ENCODE results near the gene RSRC1. TPM values are rescaled to one million over a fixed set of nuclear protein-coding genes. Genes with fewer than 3 reads are reported as not detected.

Gene RSRC1
- total and polyA plus RNA-seq, 2 donors (not counting 1 experiment from before 2014, with no cell fraction given), result 12.6 to 43.1 TPM

DNA sequence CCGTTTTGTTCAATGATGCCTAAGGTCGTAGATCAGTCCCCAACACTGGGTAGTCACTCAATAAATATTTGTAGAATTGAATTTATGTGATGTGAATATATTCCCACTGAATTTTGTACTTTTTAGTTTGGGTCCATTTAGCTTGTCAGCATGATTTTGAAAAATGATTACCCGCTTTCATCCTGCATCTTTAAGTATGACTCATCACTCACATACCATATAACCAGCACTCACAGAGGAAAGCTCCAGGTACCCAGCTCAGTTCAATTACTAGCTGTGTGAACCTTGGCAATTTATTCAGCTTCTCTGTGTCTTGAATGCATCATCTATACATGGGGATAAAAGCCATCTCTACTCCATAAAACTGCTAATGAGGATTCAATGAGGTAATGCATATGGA is 458.9 kb downstream of the RSRC1 start:
- Histone ChIP-seq H3K27ac (ENCODE audit: insufficient read depth, low read length) (no peak overlapping the region), H2AFZ (ENCODE audit: low read length) (no peak overlapping the region), H3K79me2 (ENCODE audit: control insufficient read depth, insufficient read depth, low read length) (no peaks in the 10 kb centered on the region), H3K9me3 (ENCODE audit: control insufficient read depth, insufficient read depth, low read depth, low read length) (no peaks in the 10 kb centered on the region), H3K4me1 (ENCODE audit: control insufficient read depth, extremely low read depth, insufficient read depth, low read length) (no peaks in the 10 kb centered on the region), H3K36me3 (ENCODE audit: control insufficient read depth, insufficient read depth, low read length) (no peaks in the 10 kb centered on the region), H3K27me3 (ENCODE audit: control insufficient read depth, insufficient read depth, low read length) (no peaks in the 10 kb centered on the region), H4K20me1 (ENCODE audit: control insufficient read depth, extremely low read depth, insufficient read depth, low read length) (no peaks in the 10 kb centered on the region), H3K4me3 (replicated peaks in 1 of 4; ENCODE audit: control extremely low read depth in 1 of 4, insufficient read depth in 1 of 4, low read depth in 3 of 4, low read length in 4 of 4) (no peak overlapping the region), H3K4me2 (ENCODE audit: extremely low read depth, insufficient read depth, low read length) (no peak overlapping the region), H3K9ac (ENCODE audit: insufficient read depth, low read length) (no peak overlapping the region)
- TF ChIP-seq EZH2 (IDR thresholded peaks at IDR 0.05; ENCODE audit: low read length, missing control alignments), result no peak
- TF ChIP-seq, protein P1, sequence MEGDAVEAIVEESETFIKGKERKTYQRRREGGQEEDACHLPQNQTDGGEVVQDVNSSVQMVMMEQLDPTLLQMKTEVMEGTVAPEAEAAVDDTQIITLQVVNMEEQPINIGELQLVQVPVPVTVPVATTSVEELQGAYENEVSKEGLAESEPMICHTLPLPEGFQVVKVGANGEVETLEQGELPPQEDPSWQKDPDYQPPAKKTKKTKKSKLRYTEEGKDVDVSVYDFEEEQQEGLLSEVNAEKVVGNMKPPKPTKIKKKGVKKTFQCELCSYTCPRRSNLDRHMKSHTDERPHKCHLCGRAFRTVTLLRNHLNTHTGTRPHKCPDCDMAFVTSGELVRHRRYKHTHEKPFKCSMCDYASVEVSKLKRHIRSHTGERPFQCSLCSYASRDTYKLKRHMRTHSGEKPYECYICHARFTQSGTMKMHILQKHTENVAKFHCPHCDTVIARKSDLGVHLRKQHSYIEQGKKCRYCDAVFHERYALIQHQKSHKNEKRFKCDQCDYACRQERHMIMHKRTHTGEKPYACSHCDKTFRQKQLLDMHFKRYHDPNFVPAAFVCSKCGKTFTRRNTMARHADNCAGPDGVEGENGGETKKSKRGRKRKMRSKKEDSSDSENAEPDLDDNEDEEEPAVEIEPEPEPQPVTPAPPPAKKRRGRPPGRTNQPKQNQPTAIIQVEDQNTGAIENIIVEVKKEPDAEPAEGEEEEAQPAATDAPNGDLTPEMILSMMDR (conservative IDR thresholded peaks at IDR 0.05 in 1 of 2, IDR thresholded peaks at IDR 0.05 in 1 of 2; ENCODE audit: low read depth in 1 of 2, low read length in 2 of 2), result no peak
- peak in 1 of 2 donors; percentile 38 for DNase-seq (ENCODE audit: low read depth in 2 of 2)

DNA sequence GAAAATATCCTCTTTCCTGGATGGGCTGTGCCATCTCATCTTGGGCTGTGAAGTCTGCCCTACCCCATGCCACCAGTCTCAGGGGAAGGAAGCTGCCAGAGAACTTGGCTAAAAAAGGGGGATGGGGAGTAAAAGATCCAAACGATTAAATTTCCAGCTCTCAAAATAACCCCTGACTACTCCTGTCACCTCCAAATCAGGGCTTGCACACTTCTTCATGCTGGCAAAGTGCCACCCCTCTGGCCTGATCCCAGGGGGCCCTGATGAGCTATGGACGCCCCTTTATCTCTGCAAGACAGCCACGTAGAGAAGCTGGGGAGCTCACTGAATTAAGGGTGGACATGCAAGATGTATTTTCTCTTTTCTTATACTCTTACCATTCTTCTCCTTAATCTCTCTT is 459.9 kb downstream of the RSRC1 start:
- no peak overlapping the region for H3K4me2 ChIP-seq (ENCODE audit: extremely low read depth, insufficient read depth, low read length)
- H2AFZ ChIP-seq (ENCODE audit: low read length), result no peak overlapping the region
- no peaks in the 10 kb centered on the region for H3K36me3 ChIP-seq (ENCODE audit: control insufficient read depth, insufficient read depth, low read length)
- H3K4me1 ChIP-seq (ENCODE audit: control insufficient read depth, extremely low read depth, insufficient read depth, low read length), result no peaks in the 10 kb centered on the region
- no peaks in the 10 kb centered on the region for H3K79me2 ChIP-seq (ENCODE audit: control insufficient read depth, insufficient read depth, low read length)
- no peaks in the 10 kb centered on the region for H3K27me3 ChIP-seq (ENCODE audit: control insufficient read depth, insufficient read depth, low read length)
- no peaks in the 10 kb centered on the region for H3K9me3 ChIP-seq (ENCODE audit: control insufficient read depth, insufficient read depth, low read depth, low read length)
- no peak overlapping the region for H3K4me3 ChIP-seq (replicated peaks in 1 of 4; ENCODE audit: control extremely low read depth in 1 of 4, insufficient read depth in 1 of 4, low read depth in 3 of 4, low read length in 4 of 4)
- TF ChIP-seq, protein P1 (conservative IDR thresholded peaks at IDR 0.05 in 1 of 2, IDR thresholded peaks at IDR 0.05 in 1 of 2; ENCODE audit: low read depth in 1 of 2, low read length in 2 of 2), result no peak
- no peak for TF ChIP-seq EZH2 (IDR thresholded peaks at IDR 0.05; ENCODE audit: low read length, missing control alignments)
- no peak overlapping the region for H3K27ac ChIP-seq (ENCODE audit: insufficient read depth, low read length)
- no peak overlapping the region for H3K9ac ChIP-seq (ENCODE audit: insufficient read depth, low read length)
- no peak for DNase-seq (ENCODE audit: low read depth in 2 of 2)
- H4K20me1 ChIP-seq (ENCODE audit: control insufficient read depth, extremely low read depth, insufficient read depth, low read length), result no peaks in the 10 kb centered on the region

DNA sequence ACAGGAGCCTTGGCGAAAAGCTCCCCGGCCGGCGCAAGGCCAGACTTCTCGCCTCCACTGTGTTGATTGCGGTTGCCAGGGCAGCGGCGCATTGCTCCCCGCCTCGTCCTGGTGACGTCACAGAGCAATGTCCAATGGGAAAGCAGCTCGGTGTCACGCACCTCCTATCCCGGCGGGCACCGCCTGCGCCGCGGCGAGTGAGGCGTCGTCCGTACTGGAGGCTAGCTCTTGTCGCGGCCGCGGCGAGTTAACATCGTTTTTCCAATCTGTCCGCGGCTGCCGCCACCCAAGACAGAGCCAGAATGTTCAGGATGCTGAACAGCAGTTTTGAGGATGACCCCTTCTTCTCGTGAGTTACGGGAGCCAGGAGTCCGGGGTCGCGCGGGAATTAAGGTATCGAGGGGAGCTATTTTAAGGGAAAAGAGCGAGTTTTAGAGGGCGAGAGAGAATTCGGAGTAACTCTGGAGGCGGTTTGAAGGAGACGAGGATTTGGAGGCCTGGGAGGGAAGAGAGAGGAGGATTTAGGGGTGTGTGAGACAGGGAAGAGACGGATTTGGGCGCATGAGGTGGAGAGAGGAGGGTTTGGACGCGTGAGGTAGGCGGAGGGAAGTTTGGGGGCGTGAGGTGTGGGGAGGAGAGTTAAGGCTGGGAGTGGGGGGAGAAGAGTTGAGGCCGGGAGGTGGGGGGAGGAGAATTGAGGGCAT is 461.3 kb downstream of the RSRC1 start, which contains the start of gene MLF1:
Gene MLF1 (plus strand): TSS at position 196 of the 704 bp plus-strand sequence. CDS start 107 bp downstream, at position 303.
- Histone ChIP-seq H3K9me3 (ENCODE audit: control insufficient read depth, insufficient read depth, low read depth, low read length) (no peaks in the 10 kb centered on the region), H3K79me2 (ENCODE audit: control insufficient read depth, insufficient read depth, low read length) (no peaks in the 10 kb centered on the region), H3K4me3 (replicated peaks in 1 of 4; ENCODE audit: control extremely low read depth in 1 of 4, insufficient read depth in 1 of 4, low read depth in 3 of 4, low read length in 4 of 4) (peak within 1 kb of the TSS; percentile 55 to 87 (median 70)), H3K27me3 (ENCODE audit: control insufficient read depth, insufficient read depth, low read length) (no peaks in the 10 kb centered on the region), H3K27ac (ENCODE audit: insufficient read depth, low read length) (peak within 1 kb of the TSS; percentile 83), H4K20me1 (ENCODE audit: control insufficient read depth, extremely low read depth, insufficient read depth, low read length) (no peaks in the 10 kb centered on the region), H3K4me2 (ENCODE audit: extremely low read depth, insufficient read depth, low read length) (peak within 1 kb of the TSS; percentile 98), H3K4me1 (ENCODE audit: control insufficient read depth, extremely low read depth, insufficient read depth, low read length) (no peaks in the 10 kb centered on the region), H3K9ac (ENCODE audit: insufficient read depth, low read length) (peak within 1 kb of the TSS; percentile 82), H2AFZ (ENCODE audit: low read length) (peak within 1 kb of the TSS; percentile 82), H3K36me3 (ENCODE audit: control insufficient read depth, insufficient read depth, low read length) (no peaks in the 10 kb centered on the region)
- TF ChIP-seq, protein P1 (conservative IDR thresholded peaks at IDR 0.05 in 1 of 2, IDR thresholded peaks at IDR 0.05 in 1 of 2; ENCODE audit: low read depth in 1 of 2, low read length in 2 of 2), result no peak
- TF ChIP-seq EZH2 (IDR thresholded peaks at IDR 0.05; ENCODE audit: low read length, missing control alignments), result no peak
- DNase-seq (ENCODE audit: low read depth in 2 of 2), result peak; percentile 94 to 95
